Upper lobe of right lung (tissue), 1 donor: ENCODE measurements around the gene DDAH1. TPM values are rescaled to one million over a fixed set of nuclear protein-coding genes. Genes with fewer than 3 reads are reported as not detected.
A peak's percentile ranks its signal among the peaks of the same experiment; 100 is the strongest.

ENCODE experiments used
- ATAC-seq: fragments of 200-7000 bp; cut with Tn5 transposase; one replicate; pipeline ENCODE4 v1.9.1; 2020; ENCODE audit warnings: mild to moderate bottlenecking, moderate library complexity
- DNase-seq: peaks from one replicate; pipeline ENCODE4 v3.0.0-alpha.2; 2020
- H3K27ac ChIP-seq: fragments of 200-600 bp; one replicate; pipeline ENCODE4 v1.8.0; 2022
- H3K27me3 ChIP-seq: fragments of 200-600 bp; one replicate; pipeline ENCODE4 v1.8.0; 2022; ENCODE audit warnings: mild to moderate bottlenecking
- H3K36me3 ChIP-seq: fragments of 200-600 bp; one replicate; pipeline ENCODE4 v1.8.0; 2022
- H3K4me1 ChIP-seq: fragments of 200-600 bp; one replicate; pipeline ENCODE4 v1.8.0; 2022
- H3K4me3 ChIP-seq: fragments of 200-600 bp; one replicate; pipeline ENCODE4 v1.8.0; 2022; ENCODE audit warnings: mild to moderate bottlenecking
- H3K9me3 ChIP-seq: fragments of 200-600 bp; one replicate; pipeline ENCODE4 v1.8.0; 2022
- intact Hi-C: fragments of 100-400 bp; cut with DNase I; formaldehyde crosslinking; loops from one replicate; pipeline ENCODE4 v1.11.0; 2022
- total RNA-seq: library from RNA; stranded (reverse); fragmentation: NEBNext Ultra II Directional; extraction: Animal tissue kit (Norgen Biotek cat#: 25700); gene quantifications from one replicate; pipeline ENCODE4 v1.2.1, GENCODE V29; 2021
- TF ChIP-seq, protein P1 (sequence below): fragments of 200-600 bp; IDR thresholded peaks from one replicate; pipeline ENCODE4 v1.8.0; 2022; ENCODE audit warnings: antibody characterized with exemption
- donor health status: DM: no; HTN: yes; CAD: no; lungs with severe emphysema.

DDAH1 gene
- total RNA-seq, 1 donor from 2014 or later: 51.3 TPM

DNA sequence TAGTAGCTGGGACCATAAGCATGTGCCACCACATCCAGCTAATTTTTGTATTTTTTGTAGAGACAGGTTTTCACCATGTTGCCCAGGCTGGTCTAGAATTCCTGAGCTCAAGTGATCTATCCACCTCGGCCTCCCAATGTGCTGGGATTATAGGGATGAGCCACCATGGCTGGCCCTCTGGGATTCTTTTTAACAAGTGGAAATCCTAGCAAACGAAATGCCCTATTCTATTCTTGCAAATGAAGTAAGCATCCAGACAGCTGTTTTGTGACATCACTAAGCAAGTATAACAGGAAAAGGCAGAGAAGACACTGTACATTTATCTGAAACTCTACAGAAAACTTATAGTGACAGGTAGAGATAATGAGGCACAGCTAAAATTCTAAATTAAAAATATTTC, 86.4 kb downstream of the DDAH1 start:
- no peak for ATAC-seq
- TF ChIP-seq, protein P1, sequence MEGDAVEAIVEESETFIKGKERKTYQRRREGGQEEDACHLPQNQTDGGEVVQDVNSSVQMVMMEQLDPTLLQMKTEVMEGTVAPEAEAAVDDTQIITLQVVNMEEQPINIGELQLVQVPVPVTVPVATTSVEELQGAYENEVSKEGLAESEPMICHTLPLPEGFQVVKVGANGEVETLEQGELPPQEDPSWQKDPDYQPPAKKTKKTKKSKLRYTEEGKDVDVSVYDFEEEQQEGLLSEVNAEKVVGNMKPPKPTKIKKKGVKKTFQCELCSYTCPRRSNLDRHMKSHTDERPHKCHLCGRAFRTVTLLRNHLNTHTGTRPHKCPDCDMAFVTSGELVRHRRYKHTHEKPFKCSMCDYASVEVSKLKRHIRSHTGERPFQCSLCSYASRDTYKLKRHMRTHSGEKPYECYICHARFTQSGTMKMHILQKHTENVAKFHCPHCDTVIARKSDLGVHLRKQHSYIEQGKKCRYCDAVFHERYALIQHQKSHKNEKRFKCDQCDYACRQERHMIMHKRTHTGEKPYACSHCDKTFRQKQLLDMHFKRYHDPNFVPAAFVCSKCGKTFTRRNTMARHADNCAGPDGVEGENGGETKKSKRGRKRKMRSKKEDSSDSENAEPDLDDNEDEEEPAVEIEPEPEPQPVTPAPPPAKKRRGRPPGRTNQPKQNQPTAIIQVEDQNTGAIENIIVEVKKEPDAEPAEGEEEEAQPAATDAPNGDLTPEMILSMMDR: no peak
- no peaks in the 10 kb centered on the region for H3K4me1 ChIP-seq
- no peaks in the 10 kb centered on the region for H3K27me3 ChIP-seq
- H3K36me3 ChIP-seq: no peaks in the 10 kb centered on the region
- intact Hi-C loops: no loop called here
- no peak for DNase-seq
- H3K27ac ChIP-seq: no peak overlapping the region
- H3K9me3 ChIP-seq: peaks cover 9% of the 10 kb centered on the region
- no peak overlapping the region for H3K4me3 ChIP-seq

DNA sequence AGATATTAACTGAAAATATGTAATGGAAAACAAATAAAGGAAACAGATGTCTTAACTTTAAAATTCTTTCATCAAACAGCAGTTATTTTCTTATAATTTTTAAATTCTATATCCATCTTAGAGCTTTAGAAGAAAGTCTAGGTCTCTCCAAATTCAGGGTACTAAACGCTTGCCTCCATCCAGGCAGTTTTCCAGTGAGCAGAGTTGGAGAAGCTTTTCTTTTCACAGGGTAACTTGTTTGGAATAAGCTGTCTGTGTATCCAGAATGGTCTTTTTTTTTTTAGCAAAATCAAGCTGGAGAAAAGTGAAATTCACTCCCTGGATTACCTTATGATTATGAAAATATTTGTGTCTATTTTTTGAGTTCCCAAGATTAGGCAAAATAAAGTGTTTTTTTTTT, 88.6 kb downstream of the DDAH1 start:
- no peak overlapping the region for H3K27ac ChIP-seq

DNA sequence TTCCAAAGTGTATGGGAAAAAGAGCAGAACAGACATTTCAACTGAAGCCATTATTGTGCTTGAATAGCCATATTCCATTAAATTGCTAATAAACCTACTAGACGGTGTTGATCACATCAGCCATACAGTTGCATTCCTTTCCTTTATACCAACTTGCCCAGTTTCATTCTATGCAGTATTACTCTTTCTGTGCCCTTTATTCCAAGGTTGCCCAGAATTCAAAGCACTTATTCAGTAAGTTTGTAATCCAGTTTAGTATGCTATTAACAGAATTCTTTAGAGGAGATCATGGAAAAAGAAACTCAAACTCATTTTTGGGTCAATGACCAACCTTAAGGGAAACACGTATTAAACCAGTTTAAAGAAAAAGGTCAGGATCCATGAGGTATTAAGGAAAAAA, 89.5 kb downstream of the DDAH1 start:
- DNase-seq (no peak), ATAC-seq (no peak)
- TF ChIP-seq, protein P1: no peak
- intact Hi-C loops: no loop called here
- H3K36me3 ChIP-seq: no peaks in the 10 kb centered on the region
- peaks cover 8% of the 10 kb centered on the region for H3K4me1 ChIP-seq
- no peak overlapping the region for H3K4me3 ChIP-seq
- H3K27me3 ChIP-seq: no peaks in the 10 kb centered on the region
- H3K9me3 ChIP-seq: no peaks in the 10 kb centered on the region
- H3K27ac ChIP-seq: no peak overlapping the region

More for the DNA sequence above, 88.6 kb downstream of the DDAH1 start:
- H3K9me3 ChIP-seq: no peaks in the 10 kb centered on the region
- H3K36me3 ChIP-seq: no peaks in the 10 kb centered on the region
- TF ChIP-seq, protein P1: no peak
- ATAC-seq (no peak), DNase-seq (no peak)
- peaks cover 7% of the 10 kb centered on the region for H3K4me1 ChIP-seq
- intact Hi-C loops: no loop called here
- no peak overlapping the region for H3K4me3 ChIP-seq
- H3K27me3 ChIP-seq: no peaks in the 10 kb centered on the region

DNA sequence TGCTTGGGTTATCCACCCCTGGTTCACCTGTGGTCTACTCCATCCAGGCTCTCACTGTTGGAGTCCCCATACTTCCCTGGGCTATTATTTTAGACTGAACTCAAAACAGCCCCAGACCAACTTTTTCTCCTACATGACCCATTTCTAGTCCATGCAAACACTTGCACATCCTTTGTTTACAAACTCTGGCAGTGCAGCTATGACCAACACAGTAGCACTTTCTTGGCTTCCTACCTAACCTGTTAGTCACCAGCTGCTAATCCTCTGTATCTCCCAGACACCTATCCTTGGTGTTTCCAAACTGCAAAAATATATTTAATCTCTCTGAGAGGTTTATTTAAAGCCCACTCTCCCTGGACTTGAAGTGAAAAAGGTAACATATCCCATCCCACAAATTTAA, 90.8 kb downstream of the DDAH1 start:
- Histone ChIP-seq H3K4me1 (peaks cover 8% of the 10 kb centered on the region), H3K9me3 (no peaks in the 10 kb centered on the region), H3K27me3 (no peaks in the 10 kb centered on the region), H3K36me3 (no peaks in the 10 kb centered on the region), H3K27ac (no peak overlapping the region), H3K4me3 (no peak overlapping the region)
- ATAC-seq (peak; percentile 32), DNase-seq (no peak)
- TF ChIP-seq, protein P1: no peak
- intact Hi-C loops: no loop called here

DNA sequence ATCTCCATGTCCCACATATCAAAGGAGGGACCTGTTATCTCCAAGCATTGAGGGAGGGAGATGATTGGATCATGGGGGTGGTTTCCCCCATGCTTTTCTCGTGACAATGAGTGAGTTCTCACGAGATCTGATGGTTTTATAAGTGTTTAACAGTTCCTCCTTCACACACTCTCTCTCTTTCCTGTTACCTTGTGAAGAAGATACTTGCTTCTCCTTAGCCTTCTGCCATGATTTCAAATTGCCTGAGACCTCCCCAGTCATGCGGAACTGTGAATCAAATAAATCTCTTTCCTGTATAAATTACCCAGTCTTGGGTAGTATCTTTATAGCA, 91.6 kb downstream of the DDAH1 start:
- DNase-seq (no peak), ATAC-seq (no peak)
- TF ChIP-seq, protein P1: no peak
- H3K27me3 ChIP-seq: no peaks in the 10 kb centered on the region
- intact Hi-C loops: no loop called here
- peaks cover 8% of the 10 kb centered on the region for H3K4me1 ChIP-seq
- no peak overlapping the region for H3K4me3 ChIP-seq
- H3K36me3 ChIP-seq: no peaks in the 10 kb centered on the region
- H3K9me3 ChIP-seq: no peaks in the 10 kb centered on the region
- H3K27ac ChIP-seq: no peak overlapping the region

DNA sequence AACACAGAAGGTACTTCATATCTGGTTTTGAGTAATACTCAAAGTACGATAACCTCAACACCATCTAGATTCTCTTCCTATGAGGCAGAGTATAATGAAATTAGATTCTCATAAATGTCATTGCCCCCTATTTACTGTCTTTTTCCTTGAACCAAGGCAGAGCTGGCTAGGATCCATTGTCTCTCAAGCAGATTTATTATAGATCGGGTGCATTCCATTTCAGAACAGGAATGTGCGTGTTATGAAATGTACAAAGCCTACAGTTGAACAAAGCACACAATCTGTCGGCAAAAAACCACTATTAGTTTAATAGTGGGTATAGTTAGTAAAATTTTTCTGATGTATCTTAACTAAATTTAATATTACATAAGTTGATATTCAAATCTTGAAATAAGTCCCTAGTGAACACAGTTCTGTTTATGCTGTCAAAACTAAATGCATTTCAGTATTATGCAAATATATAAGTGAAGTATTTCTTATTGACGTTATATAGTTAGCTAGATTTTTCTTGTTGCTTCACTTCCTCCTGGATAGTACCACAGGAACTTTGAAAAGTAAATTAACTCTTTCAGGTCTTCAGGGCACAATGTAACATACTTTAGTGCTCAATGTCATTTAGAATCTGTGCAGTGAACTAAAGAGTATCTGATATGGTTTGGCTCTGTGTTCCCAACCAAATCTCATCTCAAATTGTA, 92.1 kb downstream of the DDAH1 start:
- Histone ChIP-seq H3K4me1 (peaks cover 8% of the 10 kb centered on the region), H3K36me3 (no peaks in the 10 kb centered on the region), H3K9me3 (no peaks in the 10 kb centered on the region), H3K27me3 (no peaks in the 10 kb centered on the region), H3K4me3 (no peak overlapping the region), H3K27ac (no peak overlapping the region)
- ATAC-seq (no peak), DNase-seq (no peak)
- TF ChIP-seq, protein P1: no peak
- intact Hi-C loops: no loop called here
